ENCODE results near the gene PMF1.
"Not testable (repeated sequence)": the region's sequence is repeated elsewhere in the genome, so short reads cannot be mapped to it uniquely, and the experiment has no call there.

The PMF1 gene

GRCh38 chr1:156198831-156199349 lies 13.9 kb upstream of the PMF1 start:
- no peak for DNase-seq

- no peak for DNase-seq
These were observed 12.8 kb upstream of the PMF1 start for GRCh38 chr1:156200044-156200443.

- no peak for DNase-seq
These were observed 9.5 kb upstream of the PMF1 start for GRCh38 chr1:156203331-156203730.

GRCh38 chr1:156204686-156205085 lies 8.1 kb upstream of the PMF1 start:
- DNase-seq, result no peak

- DNase-seq, result no peak
These were observed 1.6 kb upstream of the PMF1 start for GRCh38 chr1:156211243-156211642.

GRCh38 chr1:156212130-156212529 lies 677 bp upstream of the PMF1 start:
- DNase-seq, result no peak

GRCh38 chr1:156213644-156213966 lies 798 bp downstream of the PMF1 start:
- no peak for DNase-seq

GRCh38 chr1:156214024-156214748 lies 1.4 kb downstream of the PMF1 start:
- DNase-seq, result no peak

- DNase-seq, result not testable (repeated sequence)
These were observed 3.7 kb downstream of the PMF1 start for GRCh38 chr1:156216361-156217086.

GRCh38 chr1:156217871-156218270 lies 5.1 kb downstream of the PMF1 start:
- DNase-seq, result no peak

- DNase-seq, result no peak
These were observed 7.4 kb downstream of the PMF1 start for GRCh38 chr1:156220226-156220625.

- no peak for DNase-seq
These were observed 9.3 kb downstream of the PMF1 start for GRCh38 chr1:156221986-156222692.

GRCh38 chr1:156225677-156226014 lies 12.8 kb downstream of the PMF1 start:
- no peak for DNase-seq

- no peak for DNase-seq
These were observed 13.3 kb downstream of the PMF1 start for GRCh38 chr1:156226116-156226538.

- DNase-seq, result no peak
These were observed 14.0 kb downstream of the PMF1 start for GRCh38 chr1:156226782-156227181.

GRCh38 chr1:156228501-156228900 lies 15.7 kb downstream of the PMF1 start:
- no peak for DNase-seq

- no peak for DNase-seq
These were observed 17.1 kb downstream of the PMF1 start for GRCh38 chr1:156229809-156230472.

GRCh38 chr1:156230473-156230837 lies 17.6 kb downstream of the PMF1 start:
- DNase-seq, result no peak

- no peak for DNase-seq
These were observed 19.5 kb downstream of the PMF1 start for GRCh38 chr1:156232201-156232894.

GRCh38 chr1:156233426-156234127 lies 20.8 kb downstream of the PMF1 start:
- DNase-seq, result no peak

- DNase-seq, result no peak
These were observed 23.4 kb downstream of the PMF1 start for GRCh38 chr1:156236164-156236563.

GRCh38 chr1:156238248-156238647 lies 25.4 kb downstream of the PMF1 start:
- no peak for DNase-seq
